HG03378 (cell line): ENCODE measurements around the gene SULT1C2.
A peak's percentile ranks its signal among the peaks of the same experiment; 100 is the strongest.

Experiments
- ATAC-seq: cut with Tn5 transposase; IDR thresholded peaks from one replicate; pipeline ENCODE4 v1.9.1; 2021; ENCODE audit warnings: mild to moderate bottlenecking, moderate library complexity; ENCODE audit not compliant: unreplicated experiment

Gene SULT1C2

GRCh38 chr2:108287169-108287568 lies 1.5 kb upstream of the SULT1C2 start:
- no peak for ATAC-seq

- ATAC-seq = no peak
Observed at GRCh38 chr2:108293850-108294249, 5.2 kb downstream of the SULT1C2 start.

- ATAC-seq = no peak
Observed at GRCh38 chr2:108297436-108298141, 8.9 kb downstream of the SULT1C2 start.

GRCh38 chr2:108301558-108301957 lies 12.9 kb downstream of the SULT1C2 start:
- ATAC-seq = no peak

- peak; percentile 75 for ATAC-seq
Observed at GRCh38 chr2:108304975-108305374, 16.3 kb downstream of the SULT1C2 start.

- ATAC-seq = no peak
Observed at GRCh38 chr2:108305901-108306300, 17.2 kb downstream of the SULT1C2 start.

- no peak for ATAC-seq
Observed at GRCh38 chr2:108309903-108310302, 21.2 kb downstream of the SULT1C2 start.

- no peak for ATAC-seq
Observed at GRCh38 chr2:108314586-108315296, 26.0 kb downstream of the SULT1C2 start.

GRCh38 chr2:108315444-108315934 lies 26.8 kb downstream of the SULT1C2 start:
- ATAC-seq = no peak

GRCh38 chr2:108316033-108316432 lies 27.3 kb downstream of the SULT1C2 start:
- ATAC-seq = no peak

- ATAC-seq = no peak
Observed at GRCh38 chr2:108316461-108317258, 28.0 kb downstream of the SULT1C2 start.

- no peak for ATAC-seq
Observed at GRCh38 chr2:108320326-108320922, 31.7 kb downstream of the SULT1C2 start.

GRCh38 chr2:108323619-108324018 lies 34.9 kb downstream of the SULT1C2 start:
- no peak for ATAC-seq

- no peak for ATAC-seq
Observed at GRCh38 chr2:108324531-108325255, 36.0 kb downstream of the SULT1C2 start.

GRCh38 chr2:108325756-108326155 lies 37.1 kb downstream of the SULT1C2 start:
- ATAC-seq = no peak

GRCh38 chr2:108329771-108330170 lies 41.1 kb downstream of the SULT1C2 start:
- no peak for ATAC-seq

GRCh38 chr2:108330979-108331378 lies 42.3 kb downstream of the SULT1C2 start:
- ATAC-seq = no peak

GRCh38 chr2:108345951-108346350 lies 57.3 kb downstream of the SULT1C2 start:
- no peak for ATAC-seq

- ATAC-seq = no peak
Observed at GRCh38 chr2:108346827-108347226, 58.1 kb downstream of the SULT1C2 start.

GRCh38 chr2:108347786-108348185 lies 59.1 kb downstream of the SULT1C2 start:
- ATAC-seq = no peak
